ENCODE data around the gene MYL6B. TPM values are rescaled to one million over a fixed set of nuclear protein-coding genes. Genes with fewer than 3 reads are reported as not detected.

The MYL6B gene
- total RNA-seq, 2 donors from 2014 or later: 32.9 to 35.7 TPM

DNA sequence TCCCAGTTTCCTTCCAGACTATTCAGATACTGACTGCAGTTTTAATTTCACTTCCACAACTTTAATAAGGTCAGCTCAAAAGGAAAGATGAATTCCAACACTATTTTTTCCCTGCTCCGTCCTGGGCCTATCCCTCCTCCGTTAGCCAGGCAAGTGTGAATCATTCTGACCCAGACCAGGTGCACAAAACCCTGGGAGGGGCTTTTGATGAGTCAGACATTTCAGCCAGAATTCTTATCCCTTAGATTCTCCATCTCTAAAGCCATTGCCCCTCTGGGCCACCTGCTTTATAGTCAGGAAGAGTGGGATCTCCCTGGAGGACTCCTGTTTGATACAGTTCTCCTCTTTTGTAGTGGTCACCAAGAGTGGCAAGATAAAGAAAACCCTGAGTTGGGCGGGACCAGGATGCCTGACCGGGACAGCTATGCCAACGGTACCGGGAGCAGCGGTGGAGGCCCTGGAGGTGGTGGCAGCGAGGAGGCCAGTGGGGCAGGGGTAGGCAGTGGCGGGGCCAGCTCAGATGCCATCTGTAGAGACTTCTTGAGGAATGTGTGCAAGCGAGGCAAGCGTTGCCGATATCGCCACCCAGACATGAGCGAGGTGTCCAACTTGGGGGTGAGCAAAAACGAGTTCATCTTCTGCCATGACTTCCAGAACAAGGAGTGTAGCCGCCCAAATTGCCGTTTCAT is 32.1 kb upstream of the MYL6B start:
- intact Hi-C loops (cut with DNase I): no loop called here

DNA sequence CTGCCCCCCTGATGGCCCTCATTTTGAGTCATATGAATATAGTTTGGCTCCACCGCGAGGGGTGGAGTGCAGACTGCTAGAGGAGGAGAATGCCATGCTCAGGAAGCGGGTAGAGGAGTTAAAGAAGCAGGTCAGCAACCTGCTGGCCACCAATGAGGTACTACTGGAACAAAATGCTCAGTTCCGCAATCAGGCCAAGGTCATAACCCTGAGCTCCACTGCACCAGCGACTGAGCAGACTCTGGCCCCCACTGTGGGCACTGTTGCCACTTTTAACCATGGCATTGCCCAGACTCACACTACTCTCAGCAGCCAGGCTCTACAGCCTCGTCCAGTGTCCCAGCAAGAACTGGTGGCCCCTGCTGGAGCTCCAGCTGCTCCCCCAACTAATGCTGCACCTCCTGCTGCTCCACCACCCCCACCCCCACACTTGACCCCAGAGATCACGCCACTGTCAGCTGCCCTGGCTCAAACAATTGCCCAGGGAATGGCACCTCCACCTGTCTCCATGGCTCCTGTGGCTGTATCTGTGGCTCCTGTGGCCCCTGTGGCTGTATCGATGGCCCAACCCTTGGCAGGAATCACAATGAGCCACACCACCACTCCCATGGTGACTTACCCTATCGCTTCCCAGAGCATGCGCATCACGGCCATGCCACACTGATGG is 31.1 kb upstream of the MYL6B start:
- DNase-seq (ENCODE audit: low spot score): no peak
- intact Hi-C loops (cut with DNase I): no loop called here

More for the DNA sequence above, 32.1 kb upstream of the MYL6B start:
- DNase-seq (ENCODE audit: low spot score): no peak

GRCh38 chr12:56122637-56123036 is 29.8 kb upstream of the MYL6B start:
- intact Hi-C loops (cut with DNase I): no loop called here
- DNase-seq (ENCODE audit: low spot score): no peak

- intact Hi-C loops (cut with DNase I): loop anchor here in 1 of 2 donors (2.0 kb wide), 1 partner anchor 35 kb away; the partner anchor contains the start of gene MYL6
- no peak for DNase-seq (ENCODE audit: low spot score)
These were observed 28.3 kb upstream of the MYL6B start for GRCh38 chr12:56124133-56124532.

GRCh38 chr12:56126732-56127239 is 25.6 kb upstream of the MYL6B start:
- intact Hi-C loops (cut with DNase I): no loop called here
- no peak for DNase-seq (ENCODE audit: low spot score)

- no peak for DNase-seq (ENCODE audit: low spot score)
- intact Hi-C loops (cut with DNase I): no loop called here
These were observed 24.9 kb upstream of the MYL6B start for GRCh38 chr12:56127485-56127887.

- peak; percentile 99 for DNase-seq (ENCODE audit: low spot score)
- intact Hi-C loops (cut with DNase I): no loop called here
These were observed 24.3 kb upstream of the MYL6B start, which contains the start of gene ESYT1 for GRCh38 chr12:56127888-56128669. Gene ESYT1, plus strand, starts transcription at chr12:56128267. Its CDS starts 53 bp downstream, at chr12:56128320.

- intact Hi-C loops (cut with DNase I): no loop called here
- DNase-seq (ENCODE audit: low spot score): no peak
These were observed 23.6 kb upstream of the MYL6B start for GRCh38 chr12:56128670-56129205.

DNA sequence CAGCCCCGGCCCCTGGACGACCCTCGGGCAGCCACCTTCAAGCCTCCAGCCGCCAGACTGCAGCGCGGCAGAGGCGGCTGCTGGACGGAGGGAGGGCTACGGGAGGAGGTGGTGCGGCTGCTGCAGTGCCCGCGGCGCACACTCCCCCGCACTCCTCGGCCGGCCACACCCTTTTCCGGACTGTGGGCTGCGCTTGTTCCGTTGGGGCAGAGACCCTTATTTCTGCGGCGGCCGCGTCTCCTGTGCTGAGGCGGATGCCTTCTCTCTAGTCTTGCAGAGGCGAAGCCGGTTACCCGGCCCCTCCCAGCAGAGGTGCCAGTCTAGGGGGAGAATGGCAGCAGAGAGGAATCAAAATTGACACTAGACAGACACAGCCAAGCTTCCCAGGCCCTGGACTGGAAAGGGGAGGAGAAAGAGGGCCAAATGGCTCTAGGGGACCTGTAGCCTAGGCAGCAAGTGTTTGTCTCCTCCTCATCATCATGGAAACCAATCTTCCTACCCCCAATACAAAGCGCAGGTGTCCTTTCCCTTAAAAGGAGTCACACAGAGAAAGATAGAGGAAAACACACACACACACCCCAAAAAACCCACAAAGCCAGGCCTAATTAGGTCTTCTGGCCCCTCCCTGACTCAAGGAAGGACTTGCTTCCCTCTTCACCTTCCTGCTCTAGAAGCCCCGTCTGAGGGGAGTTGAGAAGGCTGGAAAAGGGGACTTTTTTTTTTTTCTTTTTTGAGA is 23.0 kb upstream of the MYL6B start:
- intact Hi-C loops (cut with DNase I): no loop called here
- peak; percentile 92 for DNase-seq (ENCODE audit: low spot score)

DNA sequence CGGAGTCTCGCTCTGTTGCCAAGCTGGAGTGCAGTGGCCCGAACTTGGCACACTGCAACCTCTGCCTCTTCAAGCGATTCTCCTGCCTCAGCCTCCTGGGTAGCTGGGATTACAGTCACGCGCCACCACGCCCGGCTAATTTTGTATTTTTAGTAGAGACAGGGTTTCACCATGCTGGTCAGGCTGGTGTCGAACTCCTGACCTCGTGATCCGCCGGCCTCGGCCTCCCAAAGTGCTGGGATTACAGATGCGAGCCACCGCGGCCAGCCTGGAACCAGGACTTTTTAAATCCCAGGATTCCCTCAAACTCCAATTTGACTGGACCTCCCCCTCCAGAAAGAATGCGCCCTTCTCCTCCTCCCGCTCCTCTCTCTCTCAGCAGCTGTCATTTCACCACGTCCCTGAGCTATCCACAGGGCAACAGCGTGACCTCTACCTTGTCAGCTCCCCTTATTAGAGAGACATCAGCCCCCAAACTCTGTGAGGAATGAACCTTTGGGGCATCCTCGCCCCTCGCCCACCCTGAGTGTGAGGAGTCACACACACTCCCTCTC is 22.4 kb upstream of the MYL6B start:
- DNase-seq (ENCODE audit: low spot score): no peak
- intact Hi-C loops (cut with DNase I): no loop called here

DNA sequence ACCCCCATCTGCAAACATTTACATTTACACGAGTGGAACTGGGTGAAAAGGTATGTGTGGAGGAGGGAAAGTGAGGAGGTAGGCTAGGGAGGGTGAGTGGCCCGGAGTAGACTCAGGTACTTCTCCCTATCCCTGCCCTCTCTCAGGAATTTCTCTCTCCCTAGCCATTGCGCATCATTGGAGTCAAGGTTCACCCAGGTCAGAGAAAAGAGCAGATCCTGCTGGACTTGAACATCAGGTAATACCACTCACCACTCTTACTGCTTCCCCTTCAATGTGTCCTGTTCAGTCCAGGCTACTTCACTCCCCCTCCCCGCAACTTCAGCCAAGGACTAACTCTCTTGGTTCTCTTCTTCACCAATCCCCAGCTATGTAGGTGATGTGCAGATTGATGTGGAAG is 21.5 kb upstream of the MYL6B start:
- intact Hi-C loops (cut with DNase I): no loop called here
- no peak for DNase-seq (ENCODE audit: low spot score)

GRCh38 chr12:56134897-56135296 is 17.5 kb upstream of the MYL6B start:
- no peak for DNase-seq (ENCODE audit: low spot score)
- intact Hi-C loops (cut with DNase I): no loop called here

DNA sequence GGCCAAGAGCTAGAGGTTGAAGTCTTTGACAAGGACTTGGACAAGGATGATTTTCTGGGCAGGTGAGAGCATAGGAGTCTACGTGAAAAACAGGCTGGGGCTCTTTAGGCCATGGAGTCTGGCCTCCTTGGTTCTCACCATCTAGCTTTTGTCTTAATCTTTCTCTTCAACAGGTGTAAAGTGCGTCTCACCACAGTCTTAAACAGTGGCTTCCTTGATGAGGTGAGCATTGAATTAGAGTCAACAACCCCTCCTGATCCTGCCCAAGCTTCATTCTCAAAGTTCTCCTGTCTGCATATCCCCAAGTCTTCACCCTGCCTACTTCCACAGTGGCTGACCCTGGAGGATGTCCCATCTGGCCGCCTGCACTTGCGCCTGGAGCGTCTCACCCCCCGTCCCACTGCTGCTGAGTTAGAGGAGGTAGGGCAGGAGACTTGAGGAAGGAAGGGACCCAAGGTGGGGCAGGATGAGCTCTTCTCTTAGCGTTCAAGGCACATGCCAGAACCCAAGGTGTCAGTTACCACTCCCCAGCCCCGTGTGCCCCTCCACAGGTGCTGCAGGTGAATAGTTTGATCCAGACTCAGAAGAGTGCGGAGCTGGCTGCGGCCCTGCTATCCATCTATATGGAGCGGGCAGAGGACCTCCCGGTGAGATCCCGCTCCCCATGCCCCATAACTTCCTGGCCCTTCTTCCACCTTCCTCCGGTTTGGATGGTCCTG is 14.4 kb upstream of the MYL6B start:
- intact Hi-C loops (cut with DNase I): no loop called here
- peak; percentile 65 for DNase-seq (ENCODE audit: low spot score)

GRCh38 chr12:56141946-56142784 is 10.2 kb upstream of the MYL6B start:
- no peak for DNase-seq (ENCODE audit: low spot score)
- intact Hi-C loops (cut with DNase I): no loop called here

DNA sequence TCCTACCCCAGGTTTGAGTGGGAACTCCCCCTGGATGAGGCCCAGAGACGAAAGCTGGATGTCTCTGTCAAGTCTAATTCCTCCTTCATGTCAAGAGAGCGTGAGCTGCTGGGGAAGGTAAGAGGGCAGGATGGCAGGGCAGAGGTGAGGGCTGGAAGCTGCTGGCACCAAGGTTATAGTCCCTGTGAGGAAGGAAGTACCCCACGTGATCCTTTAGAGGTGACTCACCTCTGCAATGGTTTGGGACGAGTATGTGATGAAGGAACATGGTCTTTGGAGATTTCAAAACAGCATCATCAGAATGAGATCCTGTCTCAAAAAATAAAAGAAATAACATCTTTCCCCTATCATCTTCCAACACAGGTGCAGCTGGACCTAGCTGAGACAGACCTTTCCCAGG is 9.2 kb upstream of the MYL6B start:
- intact Hi-C loops (cut with DNase I): no loop called here
- DNase-seq (ENCODE audit: low spot score): no peak

DNA sequence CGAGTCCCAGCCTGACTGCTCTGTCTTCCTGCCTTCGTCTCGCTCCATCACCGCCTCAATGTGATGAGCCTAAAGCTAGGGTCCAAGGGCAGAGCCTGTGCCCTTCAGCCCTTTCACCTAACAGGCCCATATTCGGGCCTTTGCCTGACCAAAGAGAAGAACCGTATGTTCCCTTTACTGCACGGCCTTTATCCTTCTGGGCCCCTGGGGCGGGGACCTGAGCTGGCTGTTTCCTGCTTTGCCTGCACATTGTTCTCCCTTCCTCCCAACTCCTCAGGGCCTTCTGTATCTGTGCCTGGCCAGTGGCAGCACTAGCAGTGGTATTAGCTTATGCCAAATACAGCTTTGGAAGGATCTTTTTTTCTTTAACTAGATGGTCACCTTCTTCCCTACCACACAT is 8.5 kb upstream of the MYL6B start:
- intact Hi-C loops (cut with DNase I): no loop called here
- DNase-seq (ENCODE audit: low spot score): no peak

DNA sequence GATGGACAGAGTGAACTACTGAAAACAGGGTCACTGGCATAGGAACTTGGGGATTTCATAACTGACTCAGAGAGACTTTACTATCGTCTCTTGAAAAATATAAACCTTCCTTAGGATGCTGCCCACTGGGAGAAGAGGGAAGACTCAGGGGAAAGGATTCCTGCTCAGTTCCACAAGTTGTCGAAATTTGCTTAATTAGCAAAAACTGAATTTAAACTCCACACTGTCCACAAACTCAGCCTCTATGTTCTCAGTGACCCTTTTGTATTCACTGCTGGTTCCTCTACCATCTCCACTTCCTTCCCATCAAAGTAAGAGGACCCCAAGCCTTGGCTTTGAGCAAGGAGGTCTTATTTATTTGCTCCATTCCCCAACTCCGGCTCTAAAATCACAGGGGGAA is 7.2 kb upstream of the MYL6B start:
- intact Hi-C loops (cut with DNase I): no loop called here
- DNase-seq (ENCODE audit: low spot score): no peak
